ENCODE results near the gene SLC12A3.

GRCh38 chr16:56852968-56853367 lies 12.0 kb upstream of the SLC12A3 start:
- TF ChIP-seq, protein P1, sequence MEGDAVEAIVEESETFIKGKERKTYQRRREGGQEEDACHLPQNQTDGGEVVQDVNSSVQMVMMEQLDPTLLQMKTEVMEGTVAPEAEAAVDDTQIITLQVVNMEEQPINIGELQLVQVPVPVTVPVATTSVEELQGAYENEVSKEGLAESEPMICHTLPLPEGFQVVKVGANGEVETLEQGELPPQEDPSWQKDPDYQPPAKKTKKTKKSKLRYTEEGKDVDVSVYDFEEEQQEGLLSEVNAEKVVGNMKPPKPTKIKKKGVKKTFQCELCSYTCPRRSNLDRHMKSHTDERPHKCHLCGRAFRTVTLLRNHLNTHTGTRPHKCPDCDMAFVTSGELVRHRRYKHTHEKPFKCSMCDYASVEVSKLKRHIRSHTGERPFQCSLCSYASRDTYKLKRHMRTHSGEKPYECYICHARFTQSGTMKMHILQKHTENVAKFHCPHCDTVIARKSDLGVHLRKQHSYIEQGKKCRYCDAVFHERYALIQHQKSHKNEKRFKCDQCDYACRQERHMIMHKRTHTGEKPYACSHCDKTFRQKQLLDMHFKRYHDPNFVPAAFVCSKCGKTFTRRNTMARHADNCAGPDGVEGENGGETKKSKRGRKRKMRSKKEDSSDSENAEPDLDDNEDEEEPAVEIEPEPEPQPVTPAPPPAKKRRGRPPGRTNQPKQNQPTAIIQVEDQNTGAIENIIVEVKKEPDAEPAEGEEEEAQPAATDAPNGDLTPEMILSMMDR (IDR thresholded peaks at IDR 0.05): no peak
- TF ChIP-seq POLR2A (IDR thresholded peaks at IDR 0.05): no peak

Data from adrenal gland (tissue), 5 donors.